IMR-90 (cell line): ENCODE results near the gene LRRC10. TPM values are rescaled to one million over a fixed set of nuclear protein-coding genes. Genes with fewer than 3 reads are reported as not detected.

Experiments used
- ATAC-seq: fragments of 200-7000 bp; cut with Tn5 transposase; 2 replicates; pipeline ENCODE4 v1.9.1; 2020; ENCODE audit warnings: low read depth, mild to moderate bottlenecking, moderate library complexity
- BruUV-seq: library from RNA; stranded (reverse); fragments of 400-500 nt; replicated peaks from 2 replicates; lab custom pipeline; 2021; lab: Mats Ljungman, UMichigan
- CTCF ChIA-PET: fragments of 300-600 bp; formaldehyde crosslinking; extraction: SDS; loops from one replicate; lab custom pipeline; 2021; ENCODE audit warnings: antibody characterized with exemption; lab: Yijun Ruan, JAX
- POLR2A ChIA-PET: fragments of 300-600 bp; sonication (Branson Sonifier 250); formaldehyde crosslinking; loops from one replicate; lab custom pipeline; 2022; ENCODE audit warnings: antibody characterized with exemption; ENCODE audit not compliant: unreplicated experiment; lab: Charles Lee
- DNase-seq: peaks from one replicate; pipeline ENCODE4 v3.0.0; 2013
- H2AFZ ChIP-seq: replicated peaks from 2 replicates; pipeline ENCODE3; 2013; ENCODE audit warnings: low read length, mild to moderate bottlenecking; ENCODE audit not compliant: poor library complexity
- H2AK5ac ChIP-seq: 2 replicates; pipeline ENCODE4 v1.6.1; 2013; ENCODE audit warnings: low read depth, low read length, inconsistent platforms
- H2AK9ac ChIP-seq: replicated peaks from 2 replicates; pipeline ENCODE3; 2013; ENCODE audit warnings: mild to moderate bottlenecking, low read depth, low read length, moderate library complexity; ENCODE audit not compliant: poor library complexity
- H2BK120ac ChIP-seq: 2 replicates; pipeline ENCODE4 v1.6.1; 2013; ENCODE audit warnings: low read depth, low read length, inconsistent platforms
- H2BK15ac ChIP-seq: 3 replicates; pipeline ENCODE4 v1.6.1; 2013; ENCODE audit warnings: low read depth, low read length, inconsistent platforms
- H2BK20ac ChIP-seq: 2 replicates; pipeline ENCODE4 v1.6.1; 2013; ENCODE audit warnings: low read depth, mild to moderate bottlenecking, inconsistent platforms, low read length, moderate library complexity
- H2BK5ac ChIP-seq: 2 replicates; pipeline ENCODE4 v1.6.1; 2013; ENCODE audit warnings: mild to moderate bottlenecking, low read depth, low read length, inconsistent platforms; ENCODE audit not compliant: poor library complexity, severe bottlenecking
- H3K14ac ChIP-seq: replicated peaks from 2 replicates; pipeline ENCODE4 v1.6.1; 2013; ENCODE audit warnings: low read depth, low read length, inconsistent platforms
- H3K18ac ChIP-seq: 2 replicates; pipeline ENCODE4 v1.6.1; 2013; ENCODE audit warnings: low read depth, low read length, control low read depth
- H3K23ac ChIP-seq: 2 replicates; pipeline ENCODE4 v1.6.1; 2013; ENCODE audit warnings: low read depth, low read length, inconsistent platforms
- H3K27ac ChIP-seq: 2 replicates; pipeline ENCODE4 v1.5.1; 2013; ENCODE audit warnings: mild to moderate bottlenecking, control low read depth, low read length; ENCODE audit not compliant: insufficient read depth
- H3K27me3 ChIP-seq: 2 replicates; pipeline ENCODE4 v1.6.1; 2013; ENCODE audit warnings: low read length; ENCODE audit not compliant: control insufficient read depth, insufficient read depth
- H3K36me3 ChIP-seq: 2 replicates; pipeline ENCODE4 v1.6.1; 2013; ENCODE audit warnings: low read length, mixed read lengths; ENCODE audit not compliant: control insufficient read depth, insufficient read depth
- H3K4ac ChIP-seq: 2 replicates; pipeline ENCODE4 v1.6.1; 2013; ENCODE audit warnings: low read depth, low read length, inconsistent platforms
- H3K4me1 ChIP-seq: 2 replicates; pipeline ENCODE4 v1.6.1; 2013; ENCODE audit warnings: low read length, mixed read lengths; ENCODE audit not compliant: control insufficient read depth, insufficient read depth
- H3K4me2 ChIP-seq: 2 replicates; pipeline ENCODE4 v1.6.1; 2013; ENCODE audit warnings: low read depth, mild to moderate bottlenecking, control low read depth, low read length, moderate library complexity
- H3K4me3 ChIP-seq: 2 replicates; pipeline ENCODE4 v1.5.1; 2013; ENCODE audit warnings: low read depth, mild to moderate bottlenecking, control low read depth, low read length, moderate library complexity; ENCODE audit not compliant: insufficient read depth
- H3K56ac ChIP-seq: 2 replicates; pipeline ENCODE4 v1.6.1; 2013; ENCODE audit warnings: low read length, inconsistent platforms; ENCODE audit not compliant: insufficient read depth; ENCODE audit errors: extremely low read depth
- H3K79me1 ChIP-seq, 2 experiments: 2 replicates each; pipeline ENCODE4 v1.6.1; 2013; ENCODE audit warnings: low read length in 2 of 2, inconsistent platforms in 1 of 2, low read depth in 1 of 2
- H3K9ac ChIP-seq: 2 replicates; pipeline ENCODE4 v1.6.1; 2013; ENCODE audit warnings: low read depth, low read length, control low read depth
- H3K9me1 ChIP-seq: 2 replicates; pipeline ENCODE4 v1.6.1; 2013; ENCODE audit warnings: low read length, inconsistent platforms; ENCODE audit not compliant: insufficient read depth
- H3K9me3 ChIP-seq: 2 replicates; pipeline ENCODE4 v1.6.1; 2013; ENCODE audit warnings: low read length; ENCODE audit not compliant: control insufficient read depth, insufficient read depth
- H4K20me1 ChIP-seq: 2 replicates; pipeline ENCODE4 v1.6.1; 2013; ENCODE audit warnings: low read length, inconsistent platforms; ENCODE audit not compliant: insufficient read depth
- H4K5ac ChIP-seq: 2 replicates; pipeline ENCODE4 v1.6.1; 2013; ENCODE audit warnings: mild to moderate bottlenecking, low read depth, low read length, control low read depth
- H4K8ac ChIP-seq, 2 experiments: 2 replicates each; pipeline ENCODE4 v1.6.1; 2013; ENCODE audit warnings: low read depth in 2 of 2, low read length in 2 of 2, control low read depth in 1 of 2, inconsistent platforms in 1 of 2
- H4K91ac ChIP-seq: 2 replicates; pipeline ENCODE4 v1.6.1; 2013; ENCODE audit warnings: low read depth, low read length, inconsistent platforms; ENCODE audit not compliant: insufficient read depth
- MAFK ChIP-seq: IDR thresholded peaks from 2 replicates; pipeline ENCODE4 v1.6.1; 2012; ENCODE audit warnings: low read depth, low read length, improper control_type of control experiment
- dilution Hi-C: fragments of 300-500 bp; cut with HindIII; formaldehyde crosslinking; loops from one replicate; pipeline ENCODE4 v1.14.3; 2018; ENCODE audit warnings: low sequenced_read_pairs; ENCODE audit not compliant: unreplicated experiment
- in situ Hi-C: fragments of 300-500 bp; cut with MboI; formaldehyde crosslinking; loops from 3 replicates; pipeline ENCODE4 v1.14.3; 2019; ENCODE audit warnings: low sequenced_read_pairs, inconsistent platforms, mixed read lengths
- intact Hi-C: fragments of 100-400 bp; cut with micrococcal nuclease; formaldehyde crosslinking; loops from 2 replicates; pipeline ENCODE4 v1.10.0; 2022
- polyA plus RNA-seq, 3 experiments: library from polyadenylated mRNA; depleted of rRNA; stranded (reverse); fragments of >200 nt; gene quantifications; 2 replicates each; pipeline ENCODE4 v1.2.3, GENCODE V29; 2012; ENCODE audit warnings: low replicate concordance in 1 of 3
- total RNA-seq: library from RNA; depleted of rRNA; stranded (reverse); fragments of >200 nt; gene quantifications from 2 replicates; pipeline ENCODE4 v1.2.3, GENCODE V29; 2012
- TF ChIP-seq, protein P1 (sequence below): fragments of 150-350 bp; IDR thresholded peaks from 2 replicates; pipeline ENCODE4 v1.6.1; 2017; ENCODE audit warnings: mild to moderate bottlenecking, antibody characterized with exemption, low read length, low read depth

Gene LRRC10
- total and polyA plus RNA-seq, 2 of the 4 experiments (the other 2 are of a cell fraction), result not detected

DNA sequence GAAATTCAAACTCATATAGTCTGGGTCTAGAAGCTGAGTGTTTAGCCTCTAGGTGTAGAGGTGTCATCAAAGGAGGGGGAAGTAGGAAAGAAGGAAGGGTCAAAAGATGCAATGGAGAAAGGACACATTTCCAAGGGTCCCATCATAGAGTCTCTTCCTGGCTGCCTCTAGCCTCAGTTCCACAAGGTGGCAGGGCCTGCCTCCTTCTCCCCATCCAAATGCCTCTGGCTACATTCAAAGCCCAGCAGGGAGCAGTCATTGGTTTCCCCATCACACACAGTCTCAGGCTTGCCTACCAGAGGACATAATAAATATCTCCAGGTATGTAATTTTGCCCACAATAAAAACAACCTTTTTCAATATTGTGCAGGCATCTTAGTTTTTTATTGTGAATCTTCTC, 27.5 kb downstream of the LRRC10 start:
- dilution Hi-C loops (no loop called here), intact Hi-C loops (no loop called here), in situ Hi-C loops (loop anchor here (25.0 kb wide), 1 partner anchor 746 kb away; no protein-coding TSS in a partner anchor)
- Histone ChIP-seq H3K14ac (no peak overlapping the region), H4K91ac (no peak overlapping the region), H3K27ac (no peak overlapping the region), H3K4me1 (no peaks in the 10 kb centered on the region), H3K9ac (no peak overlapping the region), H3K4me2 (no peak overlapping the region), H3K23ac (no peak overlapping the region), H2BK15ac (no peak overlapping the region), H3K9me1 (no peaks in the 10 kb centered on the region), H3K4ac (no peak overlapping the region), H4K20me1 (peaks cover 11% of the 10 kb centered on the region), H2BK120ac (no peak overlapping the region), H3K9me3 (no peaks in the 10 kb centered on the region), H3K4me3 (no peak overlapping the region), H2BK5ac (no peak overlapping the region), H4K8ac (no peak overlapping the region), H3K27me3 (no peaks in the 10 kb centered on the region), H2BK20ac (no peak overlapping the region), H2AFZ (no peak overlapping the region), H3K79me1 (peaks cover 17 to 27% of the 10 kb centered on the region in 2 experiments), H2AK5ac (no peak overlapping the region), H2AK9ac (no peak overlapping the region), H4K5ac (no peak overlapping the region), H3K18ac (no peak overlapping the region), H3K36me3 (peaks cover 6% of the 10 kb centered on the region), H3K56ac (no peak overlapping the region)
- ChIA-PET CTCF (no interaction called here), POLR2A (interaction anchor here (0.6 kb wide), 1 partner anchor 108 kb away, joined by 3 read pairs; no protein-coding TSS in a partner anchor)
- no TSS peak for BruUV-seq
- TF ChIP-seq, protein P1, sequence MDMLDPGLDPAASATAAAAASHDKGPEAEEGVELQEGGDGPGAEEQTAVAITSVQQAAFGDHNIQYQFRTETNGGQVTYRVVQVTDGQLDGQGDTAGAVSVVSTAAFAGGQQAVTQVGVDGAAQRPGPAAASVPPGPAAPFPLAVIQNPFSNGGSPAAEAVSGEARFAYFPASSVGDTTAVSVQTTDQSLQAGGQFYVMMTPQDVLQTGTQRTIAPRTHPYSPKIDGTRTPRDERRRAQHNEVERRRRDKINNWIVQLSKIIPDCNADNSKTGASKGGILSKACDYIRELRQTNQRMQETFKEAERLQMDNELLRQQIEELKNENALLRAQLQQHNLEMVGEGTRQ, result no peak
- no peak for TF ChIP-seq MAFK
- DNase-seq (no peak), ATAC-seq (no peak)
